ENCODE data around the gene CEP112. TPM values are rescaled to one million over a fixed set of nuclear protein-coding genes. Genes with fewer than 3 reads are reported as not detected.

The CEP112 gene
- total and polyA plus RNA-seq, 2 of the 4 experiments (the other 2 are of a cell fraction), result 2.5 to 5.6 TPM

- Histone ChIP-seq H2BK5ac (ENCODE audit: low read depth, low read length, poor library complexity, severe bottlenecking) (no peak overlapping the region), H3K9ac (ENCODE audit: low read depth, low read length) (no peak overlapping the region), H3K4me1 (ENCODE audit: control insufficient read depth, insufficient read depth, low read length) (no peaks in the 10 kb centered on the region), H3K9me3 (ENCODE audit: control insufficient read depth, insufficient read depth, low read length) (no peaks in the 10 kb centered on the region), H3K9me1 (ENCODE audit: insufficient read depth, low read length) (no peaks in the 10 kb centered on the region), H2AK5ac (ENCODE audit: low read depth, low read length) (no peak overlapping the region), H3K27me3 (ENCODE audit: control insufficient read depth, insufficient read depth, low read length) (no peaks in the 10 kb centered on the region), H2BK15ac (ENCODE audit: low read depth, low read length) (no peak overlapping the region), H3K36me3 (ENCODE audit: control insufficient read depth, insufficient read depth, low read length) (no peaks in the 10 kb centered on the region), H2AFZ (replicated peaks; ENCODE audit: low read length, poor library complexity) (no peak overlapping the region), H3K4me2 (ENCODE audit: low read depth, low read length) (no peak overlapping the region), H3K18ac (ENCODE audit: low read depth, low read length) (no peak overlapping the region), H3K56ac (ENCODE audit: extremely low read depth, insufficient read depth, low read length) (no peak overlapping the region), H4K8ac (ENCODE audit: low read depth in 2 of 2, low read length in 2 of 2) (no peak overlapping the region), H3K4me3 (ENCODE audit: insufficient read depth, low read depth, low read length) (no peak overlapping the region), H3K27ac (ENCODE audit: insufficient read depth, low read length) (no peak overlapping the region), H4K5ac (ENCODE audit: low read depth, low read length) (no peak overlapping the region), H2AK9ac (replicated peaks; ENCODE audit: low read depth, low read length, poor library complexity) (no peak overlapping the region), H3K14ac (replicated peaks; ENCODE audit: low read depth, low read length) (no peak overlapping the region), H4K91ac (ENCODE audit: insufficient read depth, low read depth, low read length) (no peak overlapping the region), H4K20me1 (ENCODE audit: insufficient read depth, low read length) (no peaks in the 10 kb centered on the region), H2BK120ac (ENCODE audit: low read depth, low read length) (no peak overlapping the region), H2BK20ac (ENCODE audit: low read depth, low read length) (no peak overlapping the region), H3K4ac (ENCODE audit: low read depth, low read length) (no peak overlapping the region), H3K79me1 (ENCODE audit: low read depth in 1 of 2, low read length in 2 of 2) (no peaks in the 10 kb centered on the region), H3K23ac (ENCODE audit: low read depth, low read length) (no peak overlapping the region)
- WGBS, 2 experiments (ENCODE audit: extremely low coverage in 2 of 2, insufficient read length in 1 of 2), result 83% methylated on average over 1 of the region's 4 CpGs; no CpG with 5 or more reads in 1 of the 2 experiments
- no TSS peak for BruUV-seq (replicated peaks)
- ChIA-PET CTCF (no interaction called here), POLR2A (ENCODE audit: unreplicated experiment) (no interaction called here)
- intact Hi-C loops (cut with micrococcal nuclease) (no loop called here), dilution Hi-C loops (cut with HindIII; ENCODE audit: low sequenced_read_pairs, unreplicated experiment) (no loop called here), in situ Hi-C loops (cut with MboI; ENCODE audit: low sequenced_read_pairs) (no loop called here)
- no peak for TF ChIP-seq FOS (IDR thresholded peaks at IDR 0.05; ENCODE audit: low read depth, low read length)
- ATAC-seq (ENCODE audit: low read depth) (no peak), DNase-seq (no peak)
Observed at GRCh38 chr17:66000216-66000615, 191.7 kb downstream of the CEP112 start.

All from IMR-90 (cell line).